HG03097 (cell line): ENCODE measurements around the gene CNOT4.

Source experiments
- ATAC-seq: cut with Tn5 transposase; IDR thresholded peaks from one replicate; pipeline ENCODE4 v1.9.1; 2021; ENCODE audit not compliant: unreplicated experiment, low FRiP score

Gene CNOT4

GRCh38 chr7:135509839-135510591 is at the start of gene CNOT4:
Gene CNOT4, minus strand, starts transcription at chr7:135510102. Its CDS starts 71,771 bp downstream, at chr7:135438331.
- ATAC-seq, result peak; percentile 95

- ATAC-seq, result no peak
Measured at GRCh38 chr7:135558881-135559280, 49.0 kb upstream of the CNOT4 start.

- ATAC-seq, result peak; percentile 59
Measured at GRCh38 chr7:135558337-135558767, 48.5 kb upstream of the CNOT4 start.

- peak; percentile 61 for ATAC-seq
Measured at GRCh38 chr7:135557455-135558336, 47.8 kb upstream of the CNOT4 start, which contains the start of gene NUP205. Gene NUP205, plus strand, starts transcription at chr7:135557917. Its CDS starts 28 bp downstream, at chr7:135557945.

- ATAC-seq, result no peak
Measured at GRCh38 chr7:135553346-135553745, 43.4 kb upstream of the CNOT4 start.

GRCh38 chr7:135552148-135552547 is 42.2 kb upstream of the CNOT4 start:
- ATAC-seq, result no peak

GRCh38 chr7:135550196-135550595 is 40.3 kb upstream of the CNOT4 start:
- ATAC-seq, result no peak

GRCh38 chr7:135541029-135541428 is 31.1 kb upstream of the CNOT4 start:
- ATAC-seq, result no peak

- no peak for ATAC-seq
Measured at GRCh38 chr7:135539629-135540028, 29.7 kb upstream of the CNOT4 start.

GRCh38 chr7:135538376-135538775 is 28.5 kb upstream of the CNOT4 start:
- ATAC-seq, result no peak

GRCh38 chr7:135537905-135538304 is 28.0 kb upstream of the CNOT4 start:
- ATAC-seq, result no peak

- ATAC-seq, result no peak
Measured at GRCh38 chr7:135537453-135537852, 27.6 kb upstream of the CNOT4 start.

- no peak for ATAC-seq
Measured at GRCh38 chr7:135536150-135536549, 26.2 kb upstream of the CNOT4 start.

GRCh38 chr7:135527025-135527424 is 17.1 kb upstream of the CNOT4 start:
- no peak for ATAC-seq

GRCh38 chr7:135525426-135525825 is 15.5 kb upstream of the CNOT4 start:
- ATAC-seq, result no peak

- no peak for ATAC-seq
Measured at GRCh38 chr7:135523146-135523545, 13.2 kb upstream of the CNOT4 start.

- no peak for ATAC-seq
Measured at GRCh38 chr7:135522509-135522908, 12.6 kb upstream of the CNOT4 start.

- ATAC-seq, result no peak
Measured at GRCh38 chr7:135519871-135520270, 10.0 kb upstream of the CNOT4 start.

GRCh38 chr7:135519233-135519688 is 9.4 kb upstream of the CNOT4 start:
- ATAC-seq, result no peak

GRCh38 chr7:135518748-135519147 is 8.8 kb upstream of the CNOT4 start:
- ATAC-seq, result no peak

- no peak for ATAC-seq
Measured at GRCh38 chr7:135517060-135517459, 7.2 kb upstream of the CNOT4 start.
